Activated CD8-positive, alpha-beta T cell treated with anti-CD3 and anti-CD28 coated beads for 36 hours (primary cell): ENCODE results near the gene APBB1IP. TPM values are rescaled to one million over a fixed set of nuclear protein-coding genes. Genes with fewer than 3 reads are reported as not detected.
A peak's percentile ranks its signal among the peaks of the same experiment; 100 is the strongest.
"Not testable (repeated sequence)": the region's sequence is repeated elsewhere in the genome, so short reads cannot be mapped to it uniquely, and the experiment has no call there.

Source experiments
- ATAC-seq: fragments of 200-7000 bp; cut with Tn5 transposase; one replicate; pipeline ENCODE4 v1.10.0; 2021; ENCODE audit warnings: mild to moderate bottlenecking, moderate library complexity
- CTCF ChIA-PET: fragments of 350-600 bp; sonication (Branson Sonifier 250); formaldehyde crosslinking; loops from one replicate; lab custom pipeline; 2021; ENCODE audit warnings: antibody characterized with exemption; lab: Charles Lee
- POLR2A ChIA-PET: fragments of 350-600 bp; sonication (Branson Sonifier 250); formaldehyde crosslinking; loops from one replicate; lab custom pipeline; 2021; ENCODE audit warnings: antibody characterized with exemption; lab: Charles Lee
- DNase-seq: peaks from one replicate; pipeline ENCODE4 v3.0.0-alpha.2; 2020
- H3K27ac Mint-ChIP-seq: one replicate; pipeline ENCODE4 v1.8.0; 2021; ENCODE audit warnings: mild to moderate bottlenecking, mixed read lengths
- H3K27me3 Mint-ChIP-seq: one replicate; pipeline ENCODE4 v1.8.0; 2021; ENCODE audit warnings: mixed read lengths
- H3K36me3 Mint-ChIP-seq: one replicate; pipeline ENCODE4 v1.8.0; 2021; ENCODE audit warnings: low read depth, mixed read lengths
- H3K4me1 Mint-ChIP-seq: one replicate; pipeline ENCODE4 v1.8.0; 2021; ENCODE audit warnings: low read depth, mixed read lengths
- H3K4me3 Mint-ChIP-seq: one replicate; pipeline ENCODE4 v1.8.0; 2021; ENCODE audit warnings: mild to moderate bottlenecking, moderate library complexity, mixed read lengths
- H3K9me3 Mint-ChIP-seq: one replicate; pipeline ENCODE4 v1.8.0; 2021; ENCODE audit warnings: mixed read lengths
- intact Hi-C: fragments of 100-400 bp; cut with micrococcal nuclease; formaldehyde crosslinking; loops from one replicate; pipeline ENCODE4 v1.10.0; 2022
- total RNA-seq, 2 experiments: library from RNA; stranded (reverse); gene quantifications; one replicate each; pipeline ENCODE4 v1.2.3, GENCODE V29; 2021
- TF ChIP-seq, protein P1 (sequence below): fragments of 200-600 bp; IDR thresholded peaks from one replicate; pipeline ENCODE4 v1.8.0; 2022; ENCODE audit warnings: antibody characterized with exemption, mild to moderate bottlenecking

APBB1IP gene, protein sequence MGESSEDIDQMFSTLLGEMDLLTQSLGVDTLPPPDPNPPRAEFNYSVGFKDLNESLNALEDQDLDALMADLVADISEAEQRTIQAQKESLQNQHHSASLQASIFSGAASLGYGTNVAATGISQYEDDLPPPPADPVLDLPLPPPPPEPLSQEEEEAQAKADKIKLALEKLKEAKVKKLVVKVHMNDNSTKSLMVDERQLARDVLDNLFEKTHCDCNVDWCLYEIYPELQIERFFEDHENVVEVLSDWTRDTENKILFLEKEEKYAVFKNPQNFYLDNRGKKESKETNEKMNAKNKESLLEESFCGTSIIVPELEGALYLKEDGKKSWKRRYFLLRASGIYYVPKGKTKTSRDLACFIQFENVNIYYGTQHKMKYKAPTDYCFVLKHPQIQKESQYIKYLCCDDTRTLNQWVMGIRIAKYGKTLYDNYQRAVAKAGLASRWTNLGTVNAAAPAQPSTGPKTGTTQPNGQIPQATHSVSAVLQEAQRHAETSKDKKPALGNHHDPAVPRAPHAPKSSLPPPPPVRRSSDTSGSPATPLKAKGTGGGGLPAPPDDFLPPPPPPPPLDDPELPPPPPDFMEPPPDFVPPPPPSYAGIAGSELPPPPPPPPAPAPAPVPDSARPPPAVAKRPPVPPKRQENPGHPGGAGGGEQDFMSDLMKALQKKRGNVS
- 10 to 100 TPM; 61.9 to 64.8 TPM for total RNA-seq

DNA sequence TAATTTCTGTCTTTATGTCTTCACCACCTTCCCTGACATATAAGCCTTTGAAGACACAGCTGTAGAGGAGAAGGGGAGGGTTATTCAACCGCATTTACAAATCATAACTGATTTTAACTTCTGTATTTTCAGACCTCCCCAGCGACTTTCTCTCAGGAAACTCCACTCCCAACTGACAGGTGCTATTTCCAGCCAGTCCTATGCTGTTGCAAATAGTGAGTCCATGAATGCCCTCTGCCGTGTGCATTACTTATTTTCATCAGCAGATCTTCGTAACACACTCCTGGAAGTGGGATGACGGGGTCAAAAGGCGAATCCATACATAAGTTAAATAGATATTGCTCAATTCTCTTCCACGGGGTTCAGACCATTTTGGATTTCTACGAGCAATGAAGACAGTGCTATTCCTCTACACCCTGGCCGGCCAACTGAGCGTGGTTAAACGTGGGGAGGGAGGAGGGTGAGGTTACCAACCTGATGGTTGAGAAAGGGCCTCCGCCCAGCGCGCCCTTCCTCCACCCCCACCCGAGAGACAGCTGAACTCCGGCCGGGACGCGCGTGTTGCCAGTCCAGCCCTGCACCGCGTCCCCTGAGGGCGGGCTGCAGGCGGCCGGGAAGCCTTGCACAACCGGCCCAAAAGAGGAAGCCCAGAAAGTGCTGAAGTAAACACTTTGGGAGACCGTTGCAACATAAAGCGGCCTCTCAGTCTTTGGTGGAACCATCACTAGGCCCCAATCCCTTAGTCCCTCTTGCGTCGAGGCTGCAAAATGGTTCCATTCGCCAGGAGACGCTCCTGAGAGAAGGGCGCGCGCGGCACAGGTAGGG is at the start of gene APBB1IP:
Gene APBB1IP (plus strand): TSS at position 705 of the 825 bp plus-strand sequence. CDS start 53,986 bp downstream, outside the sequence.
- CTCF ChIA-PET, result interaction anchor here (1.1 to 1.5 kb wide), 3 partner anchors 34 to 119 kb away, joined by 3 read pairs; no protein-coding TSS in a partner anchor
- TF ChIP-seq, protein P1, sequence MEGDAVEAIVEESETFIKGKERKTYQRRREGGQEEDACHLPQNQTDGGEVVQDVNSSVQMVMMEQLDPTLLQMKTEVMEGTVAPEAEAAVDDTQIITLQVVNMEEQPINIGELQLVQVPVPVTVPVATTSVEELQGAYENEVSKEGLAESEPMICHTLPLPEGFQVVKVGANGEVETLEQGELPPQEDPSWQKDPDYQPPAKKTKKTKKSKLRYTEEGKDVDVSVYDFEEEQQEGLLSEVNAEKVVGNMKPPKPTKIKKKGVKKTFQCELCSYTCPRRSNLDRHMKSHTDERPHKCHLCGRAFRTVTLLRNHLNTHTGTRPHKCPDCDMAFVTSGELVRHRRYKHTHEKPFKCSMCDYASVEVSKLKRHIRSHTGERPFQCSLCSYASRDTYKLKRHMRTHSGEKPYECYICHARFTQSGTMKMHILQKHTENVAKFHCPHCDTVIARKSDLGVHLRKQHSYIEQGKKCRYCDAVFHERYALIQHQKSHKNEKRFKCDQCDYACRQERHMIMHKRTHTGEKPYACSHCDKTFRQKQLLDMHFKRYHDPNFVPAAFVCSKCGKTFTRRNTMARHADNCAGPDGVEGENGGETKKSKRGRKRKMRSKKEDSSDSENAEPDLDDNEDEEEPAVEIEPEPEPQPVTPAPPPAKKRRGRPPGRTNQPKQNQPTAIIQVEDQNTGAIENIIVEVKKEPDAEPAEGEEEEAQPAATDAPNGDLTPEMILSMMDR, result no peak
- Mint-ChIP-seq H3K4me3 (peak within 1 kb of the TSS; percentile 95), H3K27ac (peak within 1 kb of the TSS; percentile 94), H3K4me1 (peaks cover 46% of the 10 kb centered on the region), H3K9me3 (peaks cover 5% of the 10 kb centered on the region), H3K27me3 (no peaks in the 10 kb centered on the region), H3K36me3 (peaks cover 17% of the 10 kb centered on the region)
- ATAC-seq (peak; percentile 71), DNase-seq (peak; percentile 67)
- intact Hi-C loops, result loop anchor here (2.0 to 5.0 kb wide), 2 partner anchors 49 to 96 kb away; no protein-coding TSS in a partner anchor
- POLR2A ChIA-PET, result interaction anchor here (0.7 to 2.3 kb wide), 8 partner anchors 7 to 49 kb away, joined by 3 to 9 read pairs (median 4); no protein-coding TSS in a partner anchor

DNA sequence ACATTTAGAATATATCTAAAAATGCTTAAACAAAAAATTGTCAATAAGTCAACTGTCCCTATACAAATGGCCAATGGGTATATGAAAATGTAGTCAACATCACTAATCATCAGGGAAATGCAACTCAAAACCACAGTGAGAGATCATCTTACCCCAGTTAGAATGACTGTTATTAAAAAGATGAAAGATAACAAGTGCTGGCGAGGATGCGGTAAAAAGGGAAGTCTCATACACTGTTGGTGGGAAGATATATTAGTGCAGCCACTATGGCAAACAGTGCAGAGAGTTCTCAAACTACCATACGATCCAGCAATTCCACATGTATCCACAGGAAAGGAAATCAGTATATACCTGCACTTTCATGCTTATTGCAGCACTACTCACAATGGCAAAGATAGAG is 48.6 kb upstream of the APBB1IP start:
- ATAC-seq (no peak), DNase-seq (no peak)
- no peaks in the 10 kb centered on the region for H3K36me3 Mint-ChIP-seq
- peaks cover 9% of the 10 kb centered on the region for H3K4me1 Mint-ChIP-seq
- CTCF ChIA-PET, result no interaction called here
- H3K27me3 Mint-ChIP-seq, result peaks cover 6% of the 10 kb centered on the region
- H3K27ac Mint-ChIP-seq, result no peak overlapping the region
- H3K9me3 Mint-ChIP-seq, result peaks cover 3% of the 10 kb centered on the region
- POLR2A ChIA-PET, result no interaction called here
- no peak overlapping the region for H3K4me3 Mint-ChIP-seq
- TF ChIP-seq, protein P1, result no peak
- intact Hi-C loops, result no loop called here

DNA sequence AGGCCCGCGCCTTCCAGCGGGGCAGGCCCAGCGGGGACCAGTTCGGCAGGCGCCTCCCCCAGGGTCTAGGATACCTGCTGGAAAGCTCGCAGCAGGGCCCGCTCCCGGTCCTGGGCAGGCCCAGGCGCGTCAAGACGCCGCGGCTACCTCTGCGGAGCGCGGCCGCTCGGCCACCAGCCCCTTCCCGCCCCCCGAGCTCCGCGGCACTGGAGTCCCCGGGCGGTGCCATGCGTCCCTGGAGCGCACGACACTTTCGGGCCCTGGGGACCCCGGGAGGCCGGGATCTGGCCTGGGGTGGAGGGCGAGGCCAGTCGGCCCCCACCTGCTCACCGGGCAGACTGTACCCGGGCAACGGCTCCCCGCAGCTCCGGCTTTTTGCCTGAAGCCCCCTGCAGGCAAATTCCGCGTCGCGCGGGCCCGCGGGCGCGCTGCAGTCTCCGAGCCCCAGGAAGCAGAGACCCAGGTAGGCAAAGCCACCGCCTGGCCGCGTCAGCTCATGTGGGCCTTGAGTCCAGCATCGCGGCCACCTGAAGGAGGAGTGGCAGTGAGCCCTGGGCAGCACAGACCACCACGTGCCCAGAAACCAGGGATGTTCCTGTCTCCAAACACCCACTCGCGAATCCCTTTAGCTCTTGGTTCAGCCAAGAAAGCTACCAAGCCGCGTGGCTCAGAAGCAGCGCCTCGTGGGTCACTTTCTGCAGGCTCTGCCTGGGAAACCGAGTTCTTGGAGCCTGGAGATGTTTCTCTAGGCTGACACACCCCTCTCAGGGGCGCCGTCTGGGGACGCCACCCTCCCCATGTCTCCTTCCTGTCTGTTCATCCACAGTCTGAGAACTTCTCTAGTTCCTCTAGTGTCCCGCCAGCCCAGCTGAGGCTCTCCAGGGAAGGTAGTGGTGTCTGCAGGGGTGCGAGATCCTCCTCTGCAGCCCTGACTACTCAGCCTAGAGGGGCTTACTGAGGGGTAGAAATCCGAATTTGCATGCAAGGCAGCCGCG is 46.1 kb upstream of the APBB1IP start:
- POLR2A ChIA-PET, result interaction anchor here (0.9 to 1.0 kb wide), 2 partner anchors 8 to 14 kb away, joined by 3 to 4 read pairs; no protein-coding TSS in a partner anchor
- DNase-seq (peak; percentile 21), ATAC-seq (peak; percentile 34)
- peaks cover 3% of the 10 kb centered on the region for H3K9me3 Mint-ChIP-seq
- H3K4me3 Mint-ChIP-seq, result peak overlapping the region; percentile 41
- H3K36me3 Mint-ChIP-seq, result no peaks in the 10 kb centered on the region
- H3K27me3 Mint-ChIP-seq, result peaks cover 6% of the 10 kb centered on the region
- CTCF ChIA-PET, result interaction anchor here (0.7 to 2.0 kb wide), 6 partner anchors 20 to 334 kb away, joined by 3 to 4 read pairs (median 3); no protein-coding TSS in a partner anchor
- intact Hi-C loops, result no loop called here
- H3K4me1 Mint-ChIP-seq, result peaks cover 6% of the 10 kb centered on the region
- TF ChIP-seq, protein P1, result no peak
- no peak overlapping the region for H3K27ac Mint-ChIP-seq

DNA sequence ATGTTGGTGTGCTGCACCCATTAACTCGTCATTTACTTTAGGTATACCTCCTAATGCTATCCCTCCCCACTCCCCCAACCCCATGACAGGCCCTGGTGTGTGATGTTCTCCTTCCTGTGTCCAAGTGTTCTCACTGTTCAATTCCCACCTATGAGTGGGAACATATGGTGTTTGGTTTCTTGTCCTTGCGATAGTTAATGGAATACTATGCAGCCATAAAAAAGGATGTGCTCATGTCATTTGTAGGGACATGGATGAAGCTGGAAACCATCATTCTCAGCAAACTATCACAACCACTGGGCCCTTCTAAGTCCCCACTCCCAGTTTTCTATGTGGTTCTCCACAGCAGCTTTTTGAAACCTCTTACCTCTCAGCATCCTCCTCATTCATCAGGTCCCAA is 39.8 kb upstream of the APBB1IP start:
- ATAC-seq, H3K36me3 Mint-ChIP-seq, CTCF ChIA-PET, H3K4me3 Mint-ChIP-seq, H3K4me1 Mint-ChIP-seq, DNase-seq, H3K27me3 Mint-ChIP-seq, H3K27ac Mint-ChIP-seq, H3K9me3 Mint-ChIP-seq, intact Hi-C loops, POLR2A ChIA-PET: not testable (repeated sequence)
